Right ventricle myocardium superior (tissue), 1 donor: ENCODE results near the gene GNLY. TPM values are rescaled to one million over a fixed set of nuclear protein-coding genes. Genes with fewer than 3 reads are reported as not detected.
A peak's percentile ranks its signal among the peaks of the same experiment; 100 is the strongest.

ENCODE experiments used
- ATAC-seq: fragments of 200-7000 bp; cut with Tn5 transposase; one replicate; pipeline ENCODE4 v1.9.1; 2020; ENCODE audit warnings: mild to moderate bottlenecking; ENCODE audit not compliant: poor library complexity
- DNase-seq: peaks from one replicate; pipeline ENCODE4 v3.0.0-alpha.2; 2020
- intact Hi-C: fragments of 100-400 bp; cut with DNase I; formaldehyde crosslinking; loops from one replicate; pipeline ENCODE4 v1.11.2; 2022
- total RNA-seq: library from RNA; stranded (reverse); fragmentation: NEBNext Ultra II Directional; extraction: Animal tissue kit (Norgen Biotek cat#: 25700); gene quantifications from one replicate; pipeline ENCODE4 v1.2.1, GENCODE V29; 2021
- donor health status: DM: no; HTN: yes; CAD: no; lungs with severe emphysema.

Gene GNLY
- total RNA-seq, 1 donor from 2014 or later, result 1.7 TPM

GRCh38 chr2:85678794-85679672, 15.1 kb upstream of the GNLY start:
- intact Hi-C loops, result no loop called here
- DNase-seq (peak; percentile 95), ATAC-seq (peak; percentile 96)

DNA sequence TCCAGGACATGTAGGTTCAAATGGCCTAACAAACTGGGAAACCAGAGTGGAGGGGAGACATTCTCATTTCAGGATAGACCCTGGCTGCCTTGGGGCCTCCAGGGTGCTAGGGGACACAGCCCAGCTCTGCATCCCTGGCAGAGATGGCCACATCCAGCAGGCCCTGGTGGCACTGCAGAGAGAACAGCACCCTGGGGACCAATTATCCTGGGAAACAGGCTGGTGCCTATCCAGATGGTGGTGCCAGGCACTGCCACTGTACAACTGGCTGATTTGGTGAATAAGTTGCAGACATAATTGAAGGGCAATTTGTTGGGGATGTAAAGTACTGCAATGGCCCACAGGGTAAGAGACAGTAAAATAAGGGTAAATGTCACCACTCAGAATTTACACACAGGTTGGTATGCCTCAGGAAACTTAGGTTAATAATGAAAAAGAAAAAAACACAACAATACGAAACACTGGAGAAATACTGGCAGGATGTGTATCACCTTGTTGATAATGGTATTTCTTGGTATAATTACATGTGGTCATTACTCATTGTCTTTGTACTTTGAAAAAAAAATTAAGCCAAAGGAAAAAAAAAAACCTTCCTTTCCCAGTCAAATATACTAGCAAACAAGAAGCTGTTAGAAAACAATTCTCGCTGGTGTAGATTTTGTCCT, 13.3 kb upstream of the GNLY start:
- DNase-seq (no peak), ATAC-seq (no peak)
- intact Hi-C loops, result no loop called here

DNA sequence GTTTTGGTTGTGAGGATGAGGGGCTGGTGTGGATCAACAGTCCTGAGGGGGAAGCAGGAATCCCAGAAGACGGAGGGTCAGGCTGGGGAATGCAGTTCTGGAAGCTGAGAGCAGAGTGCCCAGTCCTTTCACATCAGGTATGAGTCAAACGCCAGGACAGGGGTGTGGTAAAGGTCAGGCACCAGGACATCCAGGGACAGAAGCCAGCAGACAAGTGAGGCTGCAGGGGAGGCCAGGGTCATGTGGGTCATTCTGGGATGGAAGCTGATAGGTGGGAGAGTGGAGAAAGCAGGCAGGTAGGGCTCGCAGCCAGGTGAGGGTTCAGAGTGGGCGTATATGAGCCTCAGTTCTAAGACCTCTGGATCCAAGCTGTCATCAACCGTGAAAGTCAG, 12.8 kb upstream of the GNLY start:
- DNase-seq, result no peak
- intact Hi-C loops, result no loop called here
- no peak for ATAC-seq

GRCh38 chr2:85681776-85682175, 12.4 kb upstream of the GNLY start:
- intact Hi-C loops, result no loop called here
- DNase-seq, result no peak
- ATAC-seq, result no peak

- DNase-seq (no peak), ATAC-seq (no peak)
- intact Hi-C loops, result no loop called here
These were observed 11.8 kb upstream of the GNLY start for GRCh38 chr2:85682378-85682777.

DNA sequence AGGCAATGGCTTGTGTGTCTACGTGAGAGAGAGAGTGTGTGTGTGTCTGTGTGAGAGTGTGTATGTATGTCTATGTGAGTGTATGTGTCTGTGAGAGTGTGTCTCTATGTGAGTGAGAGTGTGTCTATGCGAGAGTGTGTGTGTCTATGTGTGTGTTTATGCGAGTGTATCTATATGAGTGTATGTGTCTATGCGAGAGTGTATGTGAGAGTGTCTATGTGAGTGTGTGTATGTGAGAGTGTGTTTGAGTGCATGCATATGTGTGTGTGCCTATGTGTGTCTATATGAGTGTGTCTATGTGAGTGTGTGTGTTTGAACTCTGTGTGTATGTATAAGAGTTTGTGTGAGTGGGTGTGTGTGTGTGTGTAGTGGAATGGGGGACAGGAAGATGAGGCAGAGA, 9.8 kb upstream of the GNLY start:
- ATAC-seq (no peak), DNase-seq (no peak)
- intact Hi-C loops, result no loop called here

DNA sequence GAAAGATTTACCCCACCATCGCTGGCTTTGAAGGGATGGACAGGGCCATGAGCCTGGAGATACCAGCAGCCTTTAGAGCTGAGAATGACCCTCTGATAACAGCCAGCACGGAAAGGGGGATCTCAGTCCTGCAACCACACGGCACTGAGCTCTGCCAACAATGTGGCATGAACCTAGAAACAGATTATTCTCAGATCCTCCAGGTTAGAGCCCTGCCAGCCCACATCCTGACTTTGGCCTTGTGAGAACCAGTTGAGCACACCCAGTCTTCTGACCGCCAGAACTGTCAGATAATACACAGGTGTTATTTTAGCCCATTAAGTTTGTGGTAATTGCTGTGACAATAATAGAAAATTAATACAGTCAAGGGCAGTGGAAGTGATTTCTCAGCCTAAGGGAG, 9.4 kb upstream of the GNLY start:
- DNase-seq, result no peak
- intact Hi-C loops, result no loop called here
- ATAC-seq, result no peak

- no peak for DNase-seq
- intact Hi-C loops, result no loop called here
- no peak for ATAC-seq
These were observed 3.2 kb upstream of the GNLY start for GRCh38 chr2:85690932-85691331.

DNA sequence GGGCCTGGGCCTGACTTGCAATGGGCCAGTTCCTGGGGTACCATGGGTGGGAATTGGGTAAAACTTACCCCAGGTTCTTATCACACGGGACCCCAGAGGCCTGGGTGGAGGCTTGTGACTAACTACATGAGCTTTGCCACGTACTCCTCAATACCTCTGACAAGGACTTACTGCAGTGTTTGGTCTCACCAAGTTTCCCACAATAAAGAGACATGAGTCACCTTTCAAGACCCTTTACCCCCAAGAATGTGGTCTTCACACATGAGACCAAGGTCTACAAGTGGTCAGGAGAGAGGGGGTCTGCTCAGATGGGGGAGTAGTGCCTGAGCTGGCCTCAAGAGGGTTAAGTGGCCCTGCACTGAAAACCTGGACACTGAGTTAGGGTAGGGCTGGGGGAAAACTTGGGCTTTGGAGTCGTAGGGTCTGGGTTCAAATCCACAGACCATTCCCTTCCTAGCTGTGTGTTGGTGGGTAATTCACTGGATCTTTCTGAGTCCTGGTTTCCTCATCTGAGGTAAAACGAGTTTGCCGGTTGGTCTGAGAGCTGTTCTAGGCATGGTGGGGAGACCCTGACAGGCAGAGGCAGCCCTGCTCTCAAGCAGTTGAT, 2.0 kb upstream of the GNLY start:
- intact Hi-C loops, result no loop called here
- no peak for DNase-seq
- ATAC-seq, result no peak

GRCh38 chr2:85695121-85695520, 963 bp downstream of the GNLY start:
- ATAC-seq (no peak), DNase-seq (no peak)
- intact Hi-C loops, result no loop called here

- ATAC-seq (no peak), DNase-seq (no peak)
- intact Hi-C loops, result no loop called here
These were observed 1.8 kb downstream of the GNLY start for GRCh38 chr2:85695691-85696668.

DNA sequence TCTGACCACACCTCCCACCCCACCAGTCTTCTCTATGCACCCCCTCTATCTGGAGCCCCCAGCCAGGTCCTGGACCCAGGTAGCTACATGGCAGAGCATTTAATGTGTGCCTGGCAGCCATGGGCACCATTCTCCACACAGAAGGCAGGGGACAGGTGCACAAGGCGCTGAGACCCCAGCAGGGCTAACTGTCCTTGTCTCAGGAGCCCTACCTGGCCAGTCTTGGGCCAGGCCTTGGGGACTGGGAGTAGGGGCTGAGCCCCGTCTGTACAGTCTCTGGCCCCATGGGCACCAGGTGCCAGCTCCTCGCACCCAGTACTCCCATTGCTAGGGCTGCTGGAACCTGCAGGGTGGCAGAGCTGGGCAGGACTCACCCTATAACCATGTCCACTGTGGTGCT, 2.9 kb downstream of the GNLY start:
- DNase-seq (no peak), ATAC-seq (no peak)
- intact Hi-C loops, result no loop called here

- intact Hi-C loops, result no loop called here
- DNase-seq (no peak), ATAC-seq (no peak)
These were observed 3.6 kb downstream of the GNLY start for GRCh38 chr2:85697716-85698115.

DNA sequence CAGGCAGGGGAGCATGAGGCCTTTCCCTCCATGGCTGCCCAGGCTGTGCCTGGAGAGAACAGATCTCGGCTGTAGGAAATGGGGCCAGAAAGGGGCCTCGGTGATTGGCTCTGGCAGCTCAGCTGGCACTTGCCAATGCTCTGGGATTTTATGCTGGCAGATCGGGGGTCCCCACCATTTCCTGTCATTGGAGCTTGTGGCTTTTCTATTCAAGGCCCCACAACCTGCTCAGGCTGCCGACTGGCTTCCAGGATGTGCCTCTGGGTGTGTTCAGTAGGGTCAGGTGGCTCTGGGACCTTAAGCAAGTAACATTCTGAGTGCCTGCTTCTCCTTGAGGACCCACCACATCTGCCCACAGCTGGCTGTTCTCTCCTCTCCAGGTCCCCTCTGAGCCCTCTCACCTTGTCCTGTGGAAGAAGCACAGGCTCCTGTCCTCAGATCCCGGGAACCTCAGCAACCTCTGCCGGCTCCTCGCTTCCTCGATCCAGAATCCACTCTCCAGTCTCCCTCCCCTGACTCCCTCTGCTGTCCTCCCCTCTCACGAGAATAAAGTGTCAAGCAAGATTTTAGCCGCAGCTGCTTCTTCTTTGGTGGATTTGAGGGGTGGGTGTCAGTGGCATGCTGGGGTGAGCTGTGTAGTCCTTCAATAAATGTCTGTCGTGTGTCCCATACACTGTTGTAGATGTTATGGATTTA, 4.2 kb downstream of the GNLY start:
- no peak for ATAC-seq
- intact Hi-C loops, result no loop called here
- no peak for DNase-seq

- ATAC-seq (no peak), DNase-seq (no peak)
- intact Hi-C loops, result no loop called here
These were observed 4.7 kb downstream of the GNLY start for GRCh38 chr2:85698880-85699254.

DNA sequence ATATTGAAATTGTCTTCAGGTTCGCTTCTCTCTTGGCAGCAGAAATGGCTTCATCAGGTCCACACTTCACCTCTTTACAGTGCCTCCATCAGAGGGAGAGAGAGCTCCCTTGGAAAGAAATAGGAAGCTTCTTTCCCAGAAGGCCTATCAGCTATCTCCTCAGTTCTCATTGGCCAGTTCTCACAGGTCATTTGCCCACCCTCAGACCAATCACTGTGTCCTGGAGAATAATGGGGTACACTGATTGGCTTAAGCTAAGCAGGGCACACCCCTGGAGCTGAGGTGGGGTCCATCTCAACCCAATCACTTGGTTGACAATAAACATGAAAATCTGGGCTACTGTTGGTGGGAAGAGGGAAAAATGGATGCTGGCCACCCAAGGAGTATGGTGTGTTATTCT, 5.2 kb downstream of the GNLY start:
- intact Hi-C loops, result no loop called here
- no peak for DNase-seq
- no peak for ATAC-seq

DNA sequence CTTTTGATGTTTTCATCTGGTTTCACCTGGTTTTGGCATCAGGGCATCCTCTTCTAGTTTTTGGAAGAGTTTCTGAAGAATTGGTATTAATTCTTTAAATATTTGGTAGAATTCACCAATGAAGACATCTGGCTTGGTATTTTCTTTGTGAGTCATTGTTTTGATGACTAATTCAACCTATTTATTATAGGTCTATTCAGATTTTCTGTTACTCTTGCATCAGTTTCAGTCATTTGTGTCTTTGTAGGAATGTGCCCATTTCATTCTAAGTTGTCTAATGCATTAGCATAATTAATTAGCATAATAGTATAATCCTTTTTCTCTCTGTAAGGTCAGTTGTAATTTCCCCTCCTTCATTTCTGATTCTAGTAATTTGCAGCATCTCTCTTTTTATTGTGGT, 8.0 kb downstream of the GNLY start:
- no peak for ATAC-seq
- DNase-seq, result no peak
- intact Hi-C loops, result no loop called here

DNA sequence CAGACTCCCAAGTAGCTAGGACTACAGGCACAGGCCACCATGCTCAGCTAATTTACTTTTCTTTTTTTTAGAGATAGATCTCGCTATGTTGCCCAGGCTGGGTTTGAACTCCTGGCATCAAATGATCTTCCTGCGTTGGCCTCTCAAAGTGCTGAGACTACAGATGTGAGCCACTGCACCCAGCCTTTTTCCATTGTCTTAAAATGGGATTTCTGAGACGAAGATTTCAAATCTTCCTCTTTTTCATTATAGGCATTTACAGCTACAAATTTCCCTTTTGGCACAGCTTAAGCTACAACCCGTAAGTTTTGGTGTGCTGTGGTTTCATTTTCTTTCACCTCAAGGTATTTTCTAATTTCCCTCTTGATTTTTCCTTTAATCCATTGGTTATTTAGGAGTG, 8.6 kb downstream of the GNLY start:
- intact Hi-C loops, result no loop called here
- ATAC-seq (no peak), DNase-seq (no peak)
